Sigmoid colon (tissue), 7 donors: ENCODE measurements around the gene CTIF. TPM values are rescaled to one million over a fixed set of nuclear protein-coding genes. Genes with fewer than 3 reads are reported as not detected.
"Not testable (repeated sequence)": the region's sequence is repeated elsewhere in the genome, so short reads cannot be mapped to it uniquely, and the experiment has no call there.

Experiments
- DNase-seq: peaks from one replicate; pipeline ENCODE4 v3.0.0-alpha.2; 2019
- H3K27ac ChIP-seq, 4 donors: fragments of 200-600 bp; sonication (generic); one replicate each; pipeline ENCODE4 v1.5.1; 2016 to 2019; ENCODE audit warnings: mild to moderate bottlenecking in 1 of 4
- H3K27me3 ChIP-seq, 3 donors: fragments of 200-600 bp; sonication (generic); one replicate each; pipeline ENCODE4 v1.5.1; 2019; ENCODE audit warnings: mild to moderate bottlenecking in 1 of 3
- H3K36me3 ChIP-seq, 4 donors: fragments of 200-600 bp; sonication (generic); one replicate each; pipeline ENCODE4 v1.5.1; 2016 to 2019
- H3K4me1 ChIP-seq, 4 donors: fragments of 200-600 bp; sonication (generic); one replicate each; pipeline ENCODE4 v1.5.1; 2017 to 2019
- H3K4me3 ChIP-seq, 4 donors: fragments of 200-600 bp; sonication (generic); one replicate each; pipeline ENCODE4 v1.5.1; 2017 to 2019; ENCODE audit warnings: mild to moderate bottlenecking in 2 of 4, moderate library complexity in 1 of 4
- H3K9me3 ChIP-seq, 4 donors: fragments of 200-600 bp in 3 of 4; sonication (generic) in 3 of 4; one replicate each; pipeline versions ENCODE4 v1.5.1 to v1.6.1; 2013 to 2019
- EP300 ChIP-seq, 4 donors: sonication (generic); formaldehyde crosslinking; IDR thresholded peaks; one replicate each; pipeline ENCODE4 v1.6.1; 2017; ENCODE audit warnings: antibody characterized with exemption in 4 of 4
- POLR2A ChIP-seq, 2 donors: fragments of 450-650 bp; IDR thresholded peaks; one replicate each; pipeline ENCODE4 v1.6.1; 2016; ENCODE audit warnings: antibody characterized with exemption in 2 of 2, mild to moderate bottlenecking in 2 of 2, moderate library complexity in 2 of 2
- POLR2AphosphoS5 ChIP-seq, 4 donors: sonication (generic); formaldehyde crosslinking; IDR thresholded peaks; one replicate each; pipeline ENCODE4 v1.6.1; 2017; ENCODE audit warnings: antibody characterized with exemption in 4 of 4
- WGBS, 2 donors: extraction: QIAGEN DNeasy Blood & Tissue Kit; methylation state at CpG; one replicate each; pipeline ENCODE4 v1.1.7; 2013; 5-methylcytosine and 5-hydroxymethylcytosine counted together
- intact Hi-C: fragments of 100-400 bp; cut with DNase I; formaldehyde crosslinking; loops from one replicate; pipeline ENCODE4 v1.15.1; 2023
- polyA plus RNA-seq, 3 donors: library from polyadenylated mRNA; stranded (reverse); fragments of 200-250 nt; gene quantifications; one replicate each; pipeline ENCODE4 v1.2.3, GENCODE V29; 2013
- total RNA-seq, 4 donors: library from RNA; depleted of rRNA; stranded (reverse); fragments of >200 nt; gene quantifications; one replicate each; pipeline ENCODE4 v1.1.0, GENCODE V29; 2016
- TF ChIP-seq, protein P1 (sequence below), 4 experiments: fragments of 450-650 bp in 3 of 4; fragments of 200-600 bp in 1 of 4; IDR thresholded peaks; one replicate each; pipeline ENCODE4 v1.5.1; 2016 to 2019; ENCODE audit warnings: antibody characterized with exemption in 4 of 4, mild to moderate bottlenecking in 3 of 4, moderate library complexity in 2 of 4
- donor health status: healthy with polysubstance abuse.
- donor health status: Bipolar disorder and iron deficiency.
- donor health status: healthy.

CTIF gene
- total and polyA plus RNA-seq, 7 donors, result 3.6 to 65.9 (median 22.5) TPM

DNA sequence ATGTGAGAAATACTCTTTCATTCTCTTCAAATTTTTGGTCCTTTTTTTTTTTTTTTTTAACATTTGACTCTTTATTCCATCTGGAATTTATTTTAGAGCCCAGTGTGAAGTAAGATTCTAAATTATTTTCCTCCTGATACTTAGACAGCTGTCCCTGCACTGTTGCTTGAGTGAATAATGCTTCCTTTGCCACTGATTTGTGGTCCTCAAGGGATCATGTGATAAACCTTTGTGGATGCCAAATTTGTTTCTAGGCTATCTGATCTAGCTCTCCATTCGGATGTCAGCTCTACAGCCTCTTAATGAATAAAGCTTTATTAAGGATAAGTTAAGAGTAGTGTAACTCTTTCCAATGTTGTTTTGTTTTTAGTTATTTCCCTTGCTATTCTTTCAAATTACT, 269.6 kb downstream of the CTIF start:
- Histone ChIP-seq H3K27ac (no peak overlapping the region), H3K36me3 (peaks cover 0 to 20% (median 5%) of the 10 kb centered on the region in 4 donors), H3K9me3 (no peaks in the 10 kb centered on the region), H3K4me1 (no peaks in the 10 kb centered on the region), H3K27me3 (no peaks in the 10 kb centered on the region), H3K4me3 (no peak overlapping the region)
- intact Hi-C loops, result no loop called here
- no peak for DNase-seq
- 75 to 86% methylated on average over 1 of the region's 1 CpG for WGBS, 2 donors
- TF ChIP-seq, protein P1, sequence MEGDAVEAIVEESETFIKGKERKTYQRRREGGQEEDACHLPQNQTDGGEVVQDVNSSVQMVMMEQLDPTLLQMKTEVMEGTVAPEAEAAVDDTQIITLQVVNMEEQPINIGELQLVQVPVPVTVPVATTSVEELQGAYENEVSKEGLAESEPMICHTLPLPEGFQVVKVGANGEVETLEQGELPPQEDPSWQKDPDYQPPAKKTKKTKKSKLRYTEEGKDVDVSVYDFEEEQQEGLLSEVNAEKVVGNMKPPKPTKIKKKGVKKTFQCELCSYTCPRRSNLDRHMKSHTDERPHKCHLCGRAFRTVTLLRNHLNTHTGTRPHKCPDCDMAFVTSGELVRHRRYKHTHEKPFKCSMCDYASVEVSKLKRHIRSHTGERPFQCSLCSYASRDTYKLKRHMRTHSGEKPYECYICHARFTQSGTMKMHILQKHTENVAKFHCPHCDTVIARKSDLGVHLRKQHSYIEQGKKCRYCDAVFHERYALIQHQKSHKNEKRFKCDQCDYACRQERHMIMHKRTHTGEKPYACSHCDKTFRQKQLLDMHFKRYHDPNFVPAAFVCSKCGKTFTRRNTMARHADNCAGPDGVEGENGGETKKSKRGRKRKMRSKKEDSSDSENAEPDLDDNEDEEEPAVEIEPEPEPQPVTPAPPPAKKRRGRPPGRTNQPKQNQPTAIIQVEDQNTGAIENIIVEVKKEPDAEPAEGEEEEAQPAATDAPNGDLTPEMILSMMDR (IDR thresholded peaks at IDR 0.05), result no peak
- TF ChIP-seq POLR2AphosphoS5 (IDR thresholded peaks at IDR 0.05), result no peak
- TF ChIP-seq EP300 (IDR thresholded peaks at IDR 0.05), result no peak
- no peak for TF ChIP-seq POLR2A (IDR thresholded peaks at IDR 0.05)

DNA sequence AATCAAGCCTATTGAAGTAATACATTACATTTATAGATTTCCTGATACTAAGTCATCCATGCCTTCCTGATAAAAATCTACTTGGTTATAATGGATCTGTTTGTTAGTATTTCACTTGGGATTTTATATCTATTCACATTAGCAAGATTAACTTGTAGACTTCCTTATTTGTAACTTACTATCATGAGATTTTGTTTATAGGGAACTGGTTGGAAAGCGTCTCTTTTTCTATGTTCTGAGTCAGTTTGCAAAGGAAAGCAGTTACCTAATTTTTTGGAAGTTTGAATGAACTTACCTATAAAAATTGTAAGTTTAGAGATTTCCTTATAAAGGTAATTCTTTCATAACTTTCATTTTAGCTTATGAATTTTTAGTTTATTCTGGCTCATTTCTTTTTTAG, 270.5 kb downstream of the CTIF start:
- Histone ChIP-seq H3K9me3 (no peaks in the 10 kb centered on the region), H3K36me3 (peaks cover 0 to 14% (median 4%) of the 10 kb centered on the region in 4 donors), H3K4me1 (peaks cover 0 to 8% (median 0%) of the 10 kb centered on the region in 4 donors), H3K4me3 (no peak overlapping the region), H3K27me3 (no peaks in the 10 kb centered on the region), H3K27ac (no peak overlapping the region)
- DNase-seq, result no peak
- intact Hi-C loops, result no loop called here
- WGBS, 2 donors, result 84 to 86% methylated on average over 1 of the region's 1 CpG
- no peak for TF ChIP-seq POLR2A (IDR thresholded peaks at IDR 0.05)

DNA sequence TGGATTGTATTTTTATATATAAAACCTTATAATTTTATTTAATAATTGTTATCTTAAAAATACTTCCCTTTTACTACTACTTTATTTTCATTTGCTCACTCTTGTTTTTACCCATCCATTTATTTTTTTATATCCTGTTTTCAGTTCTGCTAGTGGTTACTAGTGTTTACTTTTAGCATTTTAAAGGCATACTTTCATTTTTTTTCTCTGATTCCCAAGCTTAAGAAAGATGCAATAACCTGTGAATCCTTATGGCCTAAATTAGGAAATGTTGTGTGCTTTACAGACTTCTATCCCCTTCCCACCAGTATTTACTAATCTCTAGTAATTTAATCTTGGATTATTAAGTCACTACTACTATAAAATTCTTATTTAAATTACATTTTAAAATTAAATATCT, 272.0 kb downstream of the CTIF start:
- intact Hi-C loops, result no loop called here
- H3K4me1 ChIP-seq, result peaks cover 0 to 10% (median 0%) of the 10 kb centered on the region in 4 donors
- no peaks in the 10 kb centered on the region for H3K27me3 ChIP-seq
- peaks cover 0 to 4% (median 0%) of the 10 kb centered on the region in 4 donors for H3K36me3 ChIP-seq
- DNase-seq, result no peak
- H3K27ac ChIP-seq, result no peak overlapping the region
- no peak overlapping the region for H3K4me3 ChIP-seq
- TF ChIP-seq EP300 (IDR thresholded peaks at IDR 0.05) (no peak), POLR2AphosphoS5 (IDR thresholded peaks at IDR 0.05) (no peak), POLR2A (IDR thresholded peaks at IDR 0.05) (no peak)
- TF ChIP-seq, protein P1 (IDR thresholded peaks at IDR 0.05), result no peak
- no peaks in the 10 kb centered on the region for H3K9me3 ChIP-seq

DNA sequence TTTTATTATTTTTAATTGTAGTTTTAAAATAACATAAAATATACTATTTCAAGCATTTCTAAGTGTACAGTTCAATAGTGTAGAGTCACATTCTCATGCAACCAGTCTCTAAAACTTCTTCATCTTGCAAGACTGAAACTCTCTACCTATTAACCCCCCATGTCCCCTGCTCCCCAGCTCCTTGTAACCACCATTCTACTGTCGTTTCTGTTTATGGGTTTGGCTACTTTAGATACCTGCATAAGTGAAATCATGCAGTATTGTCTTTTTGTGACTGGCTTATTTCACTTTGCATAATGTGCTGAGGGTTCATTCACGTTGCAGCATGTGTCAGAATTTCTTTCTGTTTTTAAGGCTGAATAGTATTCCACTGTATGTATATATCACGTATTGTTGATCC, 272.6 kb downstream of the CTIF start:
- intact Hi-C loops, result no loop called here
- Histone ChIP-seq H3K27me3 (no peaks in the 10 kb centered on the region), H3K4me1 (peaks cover 0 to 10% (median 0%) of the 10 kb centered on the region in 4 donors), H3K9me3 (no peaks in the 10 kb centered on the region), H3K36me3 (peaks cover 0 to 4% (median 0%) of the 10 kb centered on the region in 4 donors), H3K4me3 (no peak overlapping the region), H3K27ac (no peak overlapping the region)
- no peak for DNase-seq
- TF ChIP-seq POLR2AphosphoS5 (IDR thresholded peaks at IDR 0.05), result no peak
- TF ChIP-seq, protein P1 (IDR thresholded peaks at IDR 0.05), result no peak
- TF ChIP-seq EP300 (IDR thresholded peaks at IDR 0.05), result no peak
- no peak for TF ChIP-seq POLR2A (IDR thresholded peaks at IDR 0.05)
- 91 to 92% methylated on average over 3 of the region's 3 CpGs for WGBS, 2 donors

DNA sequence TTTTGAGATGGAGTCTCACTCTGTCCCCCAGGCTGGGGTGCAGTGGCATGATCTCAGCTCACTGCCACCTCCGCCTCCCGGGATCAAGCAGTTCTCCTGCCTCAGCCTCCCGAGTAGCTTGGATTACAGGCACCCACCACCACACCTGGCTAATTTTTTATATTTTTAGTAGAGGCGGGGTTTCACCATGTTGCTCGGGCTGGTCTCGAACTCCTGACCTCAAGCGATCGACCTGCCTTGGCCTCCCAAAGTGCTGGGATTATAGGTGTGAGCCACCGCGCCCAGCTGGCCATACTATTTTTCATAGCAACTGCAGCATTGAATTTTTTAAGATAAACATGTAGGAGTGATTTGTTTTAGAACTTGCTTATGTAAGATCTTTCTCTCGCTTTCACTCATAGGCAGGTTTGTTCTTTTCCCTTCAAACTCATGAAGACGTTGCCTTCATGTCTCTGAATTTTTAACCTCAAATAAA, 273.2 kb downstream of the CTIF start:
- H3K27me3 ChIP-seq, H3K36me3 ChIP-seq, H3K4me1 ChIP-seq, H3K9me3 ChIP-seq, H3K4me3 ChIP-seq, H3K27ac ChIP-seq, intact Hi-C loops: not testable (repeated sequence)
- peak; percentile 15 for DNase-seq
- 86 to 94% methylated on average over 12 of the region's 12 CpGs for WGBS, 2 donors

DNA sequence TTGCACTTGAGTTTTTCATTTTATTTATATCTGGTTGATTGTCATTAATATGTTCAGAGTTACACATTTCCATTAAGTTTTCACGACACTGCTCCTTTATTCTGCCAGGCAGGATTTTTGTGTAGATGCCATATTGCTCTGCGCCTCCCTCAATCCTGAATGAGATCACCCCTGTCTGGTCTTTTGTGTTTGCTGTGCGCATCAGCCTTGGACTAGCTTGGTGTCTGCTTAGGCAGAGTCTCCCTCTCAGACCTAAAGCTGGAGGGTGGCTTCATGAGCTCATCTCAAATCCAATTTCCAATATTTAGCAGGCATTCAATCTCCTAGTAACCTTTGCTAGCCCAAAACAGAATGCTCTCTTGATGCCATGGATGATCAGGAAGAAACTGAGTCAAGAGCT, 274.5 kb downstream of the CTIF start:
- H3K9me3 ChIP-seq, result no peaks in the 10 kb centered on the region
- peak; percentile 21 for DNase-seq
- intact Hi-C loops, result no loop called here
- WGBS, 2 donors, result 98% methylated on average over 3 of the region's 3 CpGs
- no peaks in the 10 kb centered on the region for H3K27me3 ChIP-seq
- no peak overlapping the region for H3K27ac ChIP-seq
- H3K36me3 ChIP-seq, result peaks cover 0 to 19% (median 11%) of the 10 kb centered on the region in 4 donors
- no peak overlapping the region for H3K4me3 ChIP-seq
- peaks cover 0 to 10% (median 0%) of the 10 kb centered on the region in 4 donors for H3K4me1 ChIP-seq
- TF ChIP-seq POLR2A (IDR thresholded peaks at IDR 0.05) (no peak), EP300 (IDR thresholded peaks at IDR 0.05) (no peak)
